GM21526 (cell line): ENCODE data around the gene BAHCC1.

Source experiments
- ATAC-seq: cut with Tn5 transposase; IDR thresholded peaks from one replicate; pipeline ENCODE4 v1.9.1; 2021; ENCODE audit warnings: moderate library complexity; ENCODE audit not compliant: unreplicated experiment, low FRiP score

Gene BAHCC1

DNA sequence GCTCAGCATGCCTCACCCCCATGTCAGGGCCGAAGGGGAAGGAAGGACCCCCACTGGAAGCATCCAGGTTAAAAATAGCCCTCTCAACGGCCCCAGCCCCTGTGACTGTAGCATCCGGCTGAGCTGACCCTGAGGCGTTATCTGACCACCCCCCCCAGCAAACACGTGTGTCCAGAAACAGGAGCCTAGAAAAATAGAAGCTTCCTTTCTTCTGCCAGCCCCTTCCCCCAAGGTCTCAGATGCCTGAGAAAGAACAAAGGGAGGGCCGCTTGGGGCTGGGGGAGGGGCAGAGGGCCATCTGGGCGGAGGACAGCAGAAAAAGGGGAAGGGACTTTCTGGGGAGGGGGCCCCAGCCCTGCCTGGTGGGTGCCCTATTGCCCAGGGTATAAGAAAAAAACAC lies 61.5 kb downstream of the BAHCC1 start:
- ATAC-seq, result no peak

DNA sequence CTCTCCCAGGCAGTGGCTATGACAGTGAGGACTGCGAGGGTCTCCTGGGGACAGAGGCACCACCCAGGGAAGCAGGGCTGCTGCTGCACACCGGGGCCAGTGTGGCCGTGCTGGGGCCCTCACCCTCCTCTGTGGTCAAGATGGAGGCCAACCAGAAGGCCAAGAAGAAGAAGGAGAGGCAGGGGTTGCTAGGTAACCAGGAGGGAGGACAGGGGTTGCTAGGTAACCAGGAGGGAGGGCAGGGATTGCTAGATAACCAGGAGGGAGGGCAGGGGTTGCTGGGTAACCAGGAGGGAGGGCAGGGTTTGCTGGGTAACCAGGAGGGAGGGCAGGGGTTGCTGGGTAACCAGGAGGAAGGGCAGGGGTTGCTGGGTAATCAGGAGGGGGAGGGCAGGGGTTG lies 62.1 kb downstream of the BAHCC1 start:
- no peak for ATAC-seq

GRCh38 chr17:81457917-81458555 lies 62.8 kb downstream of the BAHCC1 start:
- no peak for ATAC-seq

DNA sequence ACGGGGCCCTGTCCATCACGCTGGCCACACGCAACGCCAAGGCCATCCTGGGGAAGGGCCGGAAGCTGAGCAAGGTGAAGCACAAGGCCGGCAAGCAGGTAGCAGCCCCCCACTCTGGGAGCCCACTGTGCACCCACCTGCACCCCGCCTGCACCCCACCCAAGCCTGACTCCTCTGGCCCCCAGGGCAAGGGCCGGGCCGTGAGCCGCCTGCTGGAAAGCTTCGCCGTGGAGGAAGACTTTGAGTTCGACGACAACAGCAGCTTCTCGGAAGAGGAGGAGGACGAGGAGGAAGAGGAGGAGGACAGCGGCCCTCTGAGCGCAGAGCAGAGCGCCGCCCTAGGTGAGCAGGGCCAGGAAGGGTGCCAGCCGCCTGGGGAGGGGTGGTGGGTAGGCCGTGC lies 63.4 kb downstream of the BAHCC1 start:
- ATAC-seq, result no peak

- ATAC-seq, result no peak
Measured at GRCh38 chr17:81459224-81459623, 64.0 kb downstream of the BAHCC1 start.

DNA sequence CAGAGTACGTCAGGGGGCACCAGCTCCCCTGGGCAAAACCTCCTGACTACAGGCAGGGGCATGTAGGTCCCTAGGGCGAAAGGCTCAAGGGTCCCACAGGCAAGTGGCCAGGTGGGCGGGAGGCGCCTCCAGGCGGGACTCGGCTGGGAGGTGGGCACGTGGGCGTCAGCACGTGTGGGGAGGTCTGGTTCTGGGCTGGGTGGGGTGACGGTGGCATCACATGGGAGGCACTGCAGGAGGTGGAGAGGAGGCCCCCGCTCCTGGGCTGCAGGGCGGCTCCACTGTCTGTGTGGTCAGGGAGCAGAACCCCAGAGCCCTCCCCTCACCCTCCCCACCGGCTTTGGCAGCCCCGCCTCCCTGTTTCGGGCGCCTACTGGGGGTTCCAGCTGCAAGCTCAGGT lies 64.6 kb downstream of the BAHCC1 start:
- ATAC-seq, result no peak

DNA sequence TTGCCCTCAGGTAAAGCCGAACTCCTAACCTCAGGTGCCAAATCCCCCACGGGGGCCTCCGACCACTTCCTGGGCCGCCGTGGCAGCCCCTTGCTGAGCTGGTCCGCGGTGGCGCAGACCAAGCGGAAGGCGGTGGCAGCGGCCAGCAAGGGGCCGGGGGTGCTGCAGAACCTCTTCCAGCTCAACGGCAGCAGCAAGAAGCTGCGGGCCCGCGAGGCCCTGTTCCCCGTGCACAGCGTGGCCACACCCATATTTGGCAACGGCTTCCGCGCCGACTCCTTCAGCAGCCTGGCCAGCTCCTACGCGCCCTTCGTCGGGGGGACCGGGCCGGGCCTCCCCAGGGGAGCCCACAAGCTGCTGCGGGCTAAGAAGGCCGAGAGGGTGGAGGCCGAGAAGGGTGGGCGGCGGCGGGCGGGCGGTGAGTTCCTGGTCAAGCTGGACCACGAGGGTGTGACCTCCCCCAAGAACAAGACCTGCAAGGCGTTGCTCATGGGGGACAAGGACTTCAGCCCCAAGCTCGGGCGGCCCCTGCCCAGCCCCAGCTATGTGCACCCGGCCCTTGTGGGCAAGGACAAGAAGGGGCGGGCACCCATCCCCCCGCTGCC lies 65.7 kb downstream of the BAHCC1 start:
- no peak for ATAC-seq

DNA sequence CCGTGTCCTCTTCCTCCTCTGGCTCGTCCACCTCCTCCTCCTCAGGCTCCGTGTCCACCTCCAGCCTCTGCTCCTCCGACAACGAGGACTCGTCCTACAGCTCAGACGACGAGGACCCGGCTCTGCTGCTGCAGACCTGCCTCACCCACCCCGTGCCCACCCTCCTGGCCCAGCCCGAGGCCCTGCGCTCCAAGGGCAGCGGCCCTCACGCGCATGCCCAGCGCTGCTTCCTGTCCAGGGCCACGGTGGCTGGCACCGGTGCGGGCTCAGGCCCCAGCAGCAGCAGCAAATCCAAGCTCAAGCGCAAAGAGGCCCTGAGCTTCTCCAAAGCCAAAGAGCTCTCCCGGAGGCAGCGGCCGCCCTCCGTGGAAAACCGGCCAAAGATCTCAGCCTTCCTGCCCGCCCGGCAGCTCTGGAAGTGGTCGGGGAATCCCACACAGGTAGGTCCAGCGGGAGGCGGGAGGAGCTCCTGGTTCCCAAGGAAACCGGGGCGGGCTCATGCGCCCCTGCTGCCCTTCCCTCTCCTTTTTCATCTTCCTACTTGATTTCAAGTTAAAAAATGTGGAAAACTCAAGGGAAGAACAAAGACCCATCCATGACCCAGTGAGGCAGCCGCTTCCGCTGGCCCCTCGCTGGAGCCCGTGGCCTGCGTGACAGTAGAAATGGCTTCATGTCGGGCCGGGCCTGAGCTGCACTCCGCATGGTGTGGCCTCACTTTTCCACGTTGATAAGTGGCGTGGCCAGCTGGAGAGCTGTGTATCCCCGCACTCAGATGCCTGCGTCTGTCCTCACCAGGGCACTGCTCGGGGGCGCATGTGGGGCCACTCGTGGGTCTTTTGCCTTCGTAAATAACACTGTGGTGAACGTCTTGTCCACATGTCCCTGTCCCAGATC lies 66.6 kb downstream of the BAHCC1 start:
- no peak for ATAC-seq

DNA sequence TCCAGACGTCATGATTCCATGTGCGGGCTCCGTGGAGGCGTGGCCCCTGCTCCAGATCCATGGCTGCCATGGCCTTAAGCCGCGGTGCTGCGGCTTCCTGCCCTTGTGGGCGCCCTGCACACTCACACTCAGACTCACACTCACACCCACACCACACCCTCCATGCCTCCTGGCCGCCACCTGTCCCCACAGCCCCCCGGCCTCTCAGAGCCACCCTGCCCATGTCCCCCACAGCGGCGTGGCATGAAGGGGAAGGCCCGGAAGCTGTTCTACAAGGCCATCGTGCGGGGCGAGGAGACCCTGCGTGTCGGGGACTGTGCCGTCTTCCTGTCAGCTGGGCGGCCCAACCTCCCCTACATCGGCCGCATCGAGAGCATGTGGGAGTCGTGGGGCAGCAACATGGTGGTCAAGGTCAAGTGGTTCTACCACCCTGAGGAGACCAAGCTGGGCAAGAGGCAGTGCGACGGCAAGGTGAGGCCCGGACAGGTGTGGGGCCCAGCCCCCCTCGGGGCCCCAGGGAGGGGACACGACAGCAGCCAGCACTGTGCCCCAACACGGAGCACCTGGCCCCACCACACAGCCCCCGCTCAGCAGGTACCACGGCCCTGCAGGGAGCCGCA lies 67.4 kb downstream of the BAHCC1 start:
- no peak for ATAC-seq

GRCh38 chr17:81463506-81463905 lies 68.2 kb downstream of the BAHCC1 start:
- no peak for ATAC-seq

- ATAC-seq, result no peak
Measured at GRCh38 chr17:81464586-81464985, 69.3 kb downstream of the BAHCC1 start.

DNA sequence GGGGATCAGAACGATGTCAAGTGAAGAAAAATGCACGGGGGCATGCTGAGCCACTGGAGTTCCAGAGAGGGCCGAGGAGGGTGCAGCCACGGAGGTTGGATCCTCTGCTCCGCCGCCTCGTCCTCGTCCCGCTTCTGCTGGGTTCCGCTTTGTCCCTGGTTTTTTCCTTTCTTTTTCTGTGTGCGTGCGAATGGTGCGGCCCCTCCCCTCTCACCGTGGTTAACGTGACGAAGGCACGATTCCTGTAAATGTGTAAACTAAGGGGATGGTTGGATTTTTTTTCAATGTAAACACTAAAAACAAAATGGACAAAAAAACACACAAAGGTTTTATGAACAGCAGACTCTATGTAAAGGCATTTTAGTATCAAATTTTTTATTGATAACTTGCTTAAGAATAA lies 70.7 kb downstream of the BAHCC1 start:
- ATAC-seq, result no peak

GRCh38 chr17:81466564-81467472 lies 71.6 kb downstream of the BAHCC1 start:
- ATAC-seq, result no peak

- no peak for ATAC-seq
Measured at GRCh38 chr17:81468111-81468769, 73.0 kb downstream of the BAHCC1 start.

GRCh38 chr17:81468770-81469121 lies 73.5 kb downstream of the BAHCC1 start:
- no peak for ATAC-seq

- no peak for ATAC-seq
Measured at GRCh38 chr17:81469266-81469665, 74.0 kb downstream of the BAHCC1 start.

GRCh38 chr17:81470270-81470943 lies 75.2 kb downstream of the BAHCC1 start:
- no peak for ATAC-seq

GRCh38 chr17:81470944-81471817 lies 75.9 kb downstream of the BAHCC1 start:
- ATAC-seq, result no peak
